ENCODE measurements around the gene THAP3.

- no peak for TF ChIP-seq POLR2AphosphoS5 (IDR thresholded peaks at IDR 0.05)
- TF ChIP-seq POLR2A (IDR thresholded peaks at IDR 0.05; ENCODE audit: low read depth) = no peak
Measured at GRCh38 chr1:6596351-6596750, 28.3 kb upstream of the THAP3 start.

All from esophagus muscularis mucosa (tissue), 2 donors.